Body of pancreas (tissue), 4 donors: ENCODE measurements around the gene TARP.

Experiments
- CTCF ChIP-seq, 7 experiments: fragments of 450-650 bp in 4 of 7; fragments of 200-600 bp in 3 of 7; sonication (generic) in 3 of 7; IDR thresholded peaks; one replicate each; pipeline ENCODE4 v1.5.1; 2016 to 2019; ENCODE audit warnings: antibody characterized with exemption in 7 of 7
- POLR2A ChIP-seq, 3 donors: fragments of 450-650 bp; IDR thresholded peaks; one replicate each; pipeline ENCODE4 v1.6.1; 2016; ENCODE audit warnings: antibody characterized with exemption in 3 of 3, mild to moderate bottlenecking in 2 of 3

- TF ChIP-seq POLR2A (IDR thresholded peaks at IDR 0.05) (no peak), CTCF (IDR thresholded peaks at IDR 0.05) (peak in 6 of 7 experiments; percentile 16 to 59 (median 46))
These were observed 45.5 kb upstream of the TARP start for GRCh38 chr7:38318803-38319416.
